Activated CD8-positive, alpha-beta memory T cell treated with anti-CD3 and anti-CD28 coated beads for 24 hours (primary cell): Measurements from ENCODE around the gene ABCB8.
"Not testable (repeated sequence)": the region's sequence is repeated elsewhere in the genome, so short reads cannot be mapped to it uniquely, and the experiment has no call there.

Source experiments
- DNase-seq: peaks from one replicate; pipeline ENCODE4 v3.0.0-alpha.2; 2020

The ABCB8 gene

DNA sequence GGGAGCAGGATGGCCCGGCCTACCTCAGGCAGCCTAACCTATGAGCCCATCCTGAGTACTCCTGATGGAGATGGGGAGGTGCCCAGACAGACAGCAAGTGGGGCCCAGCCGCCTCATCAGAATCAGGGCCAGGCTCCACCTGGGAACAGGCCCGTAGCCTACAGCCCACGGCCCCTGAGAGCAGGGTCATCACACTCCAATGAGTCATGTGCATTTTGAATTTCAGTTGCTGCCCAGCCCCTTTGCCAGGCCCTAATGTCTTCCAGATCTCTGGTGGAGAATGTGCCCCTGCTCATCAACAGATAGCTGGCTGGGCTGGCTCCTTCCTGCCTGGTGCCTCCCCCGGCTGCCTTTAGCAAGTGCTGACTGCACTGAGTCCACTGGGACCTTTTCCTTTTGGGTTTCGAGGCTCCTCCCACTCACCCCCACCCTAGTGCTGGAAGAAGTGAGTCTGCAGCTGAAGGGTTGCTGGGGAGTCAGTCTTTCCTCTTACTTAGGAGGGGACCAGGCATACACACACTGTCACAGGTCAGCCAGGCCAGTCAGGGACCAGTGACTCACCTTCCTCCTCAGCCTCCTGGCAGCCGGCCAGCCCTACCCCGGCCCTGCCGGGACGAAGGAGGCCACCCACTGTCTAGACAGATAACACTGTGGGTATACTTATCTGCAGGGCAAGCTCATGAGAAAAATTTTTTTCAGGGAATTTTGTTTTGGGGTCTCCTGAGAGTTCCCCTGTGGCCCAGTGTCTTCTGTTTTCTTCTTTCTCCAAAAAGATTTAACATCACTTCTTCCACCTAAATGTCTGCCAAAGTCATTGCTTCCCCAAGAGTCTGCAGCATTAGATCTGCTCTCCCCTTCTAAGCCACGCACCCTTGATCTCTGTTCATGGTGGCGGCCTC is 10.9 kb downstream of the ABCB8 start:
- DNase-seq = peak; percentile 87

DNA sequence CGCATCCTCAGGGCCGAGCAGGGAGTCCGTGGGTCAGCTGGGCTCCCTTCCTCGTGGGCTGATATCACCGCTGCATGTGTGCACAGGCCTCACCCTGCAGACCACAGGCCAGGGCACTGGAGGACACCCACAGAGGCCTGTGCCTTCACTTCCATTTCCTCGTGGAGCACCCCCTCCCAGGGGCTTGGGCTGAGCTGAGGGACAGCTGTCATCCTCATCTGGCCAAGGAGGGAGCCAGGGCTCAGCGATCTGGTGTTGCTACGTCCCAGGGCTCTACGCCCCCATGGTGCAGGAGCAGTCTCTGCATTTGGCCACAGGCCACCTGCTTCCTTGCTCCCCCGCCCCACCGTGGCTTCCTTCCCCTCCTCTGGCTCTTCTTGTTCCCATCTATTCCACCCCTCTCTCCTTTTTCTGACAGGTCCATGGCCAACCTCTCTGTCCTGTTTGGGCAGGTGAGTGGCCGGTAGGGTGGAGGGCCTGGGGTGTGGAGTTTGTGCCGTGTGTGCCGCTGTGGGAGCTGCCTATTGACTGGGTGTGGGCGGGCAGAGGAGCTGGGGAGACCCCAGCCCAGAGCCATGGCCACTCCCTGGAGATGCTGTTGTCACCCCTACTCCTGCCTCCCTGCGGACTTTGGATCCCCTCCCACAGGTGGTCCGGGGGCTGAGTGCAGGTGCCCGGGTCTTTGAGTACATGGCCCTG is 11.7 kb downstream of the ABCB8 start:
- peak; percentile 59 for DNase-seq

DNA sequence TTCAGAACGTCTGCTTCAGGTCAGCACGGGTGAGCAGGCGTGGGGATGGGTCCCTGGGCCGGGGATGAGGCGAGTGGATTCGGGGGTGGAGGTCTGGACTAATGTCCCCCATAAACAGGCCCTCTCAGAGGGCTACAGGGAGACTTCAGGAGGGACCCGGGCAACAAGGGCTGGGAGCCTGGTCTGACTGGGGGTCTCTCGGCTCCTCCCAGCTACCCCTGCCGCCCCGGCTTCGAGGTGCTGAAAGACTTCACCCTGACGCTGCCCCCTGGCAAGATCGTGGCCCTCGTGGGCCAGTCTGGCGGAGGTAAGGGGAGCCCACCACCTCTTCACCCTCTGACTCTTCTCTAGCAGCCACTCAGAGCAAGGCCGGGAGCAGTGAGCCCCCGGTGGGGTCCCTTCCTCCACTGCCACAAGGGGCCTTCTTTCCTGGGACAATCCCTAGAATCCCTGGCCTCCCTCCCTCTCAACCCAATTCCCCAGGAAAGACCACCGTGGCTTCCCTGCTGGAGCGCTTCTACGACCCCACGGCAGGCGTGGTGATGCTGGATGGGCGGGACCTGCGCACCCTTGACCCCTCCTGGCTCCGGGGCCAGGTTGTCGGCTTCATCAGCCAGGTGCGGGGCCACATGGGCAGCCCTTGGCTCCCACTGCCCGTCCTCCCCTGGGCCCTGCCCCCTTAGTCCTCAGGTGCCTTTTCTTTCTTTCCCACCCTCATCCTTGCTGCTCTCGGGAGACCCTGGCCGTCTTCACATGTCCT is 12.5 kb downstream of the ABCB8 start:
- DNase-seq = no peak

DNA sequence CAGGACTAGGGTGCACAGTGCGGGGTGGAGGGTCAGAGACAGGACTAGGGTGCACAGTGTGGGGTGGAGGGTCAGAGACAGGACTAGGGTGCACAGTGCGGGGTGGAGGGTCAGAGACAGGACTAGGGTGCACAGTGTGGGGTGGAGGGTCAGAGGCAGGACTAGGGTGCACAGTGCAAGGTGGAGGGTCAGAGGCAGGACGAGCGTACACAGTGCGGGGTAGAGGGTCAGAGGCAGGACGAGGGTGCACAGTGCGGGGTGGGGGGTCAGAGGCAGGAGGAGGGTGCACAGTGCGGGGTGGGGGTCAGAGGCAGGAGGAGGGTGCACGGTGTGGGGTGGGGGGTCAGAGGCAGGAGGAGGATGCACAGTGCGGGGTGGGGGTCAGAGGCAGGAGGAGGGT is 15.2 kb downstream of the ABCB8 start:
- not testable (repeated sequence) for DNase-seq

DNA sequence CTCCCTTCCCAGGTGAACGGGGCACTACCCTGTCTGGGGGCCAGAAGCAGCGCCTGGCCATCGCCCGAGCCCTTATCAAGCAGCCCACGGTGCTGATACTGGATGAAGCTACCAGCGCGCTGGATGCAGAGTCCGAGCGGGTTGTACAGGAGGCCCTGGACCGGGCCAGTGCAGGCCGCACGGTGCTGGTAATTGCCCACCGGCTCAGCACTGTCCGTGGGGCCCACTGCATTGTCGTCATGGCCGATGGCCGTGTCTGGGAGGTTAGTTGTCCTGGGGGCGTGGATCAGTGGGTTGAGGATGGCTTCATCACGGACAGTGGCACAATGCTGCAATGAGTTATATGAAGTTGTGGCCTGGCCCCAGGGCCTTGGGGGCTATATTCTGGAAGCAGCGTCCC is 15.7 kb downstream of the ABCB8 start:
- no peak for DNase-seq

DNA sequence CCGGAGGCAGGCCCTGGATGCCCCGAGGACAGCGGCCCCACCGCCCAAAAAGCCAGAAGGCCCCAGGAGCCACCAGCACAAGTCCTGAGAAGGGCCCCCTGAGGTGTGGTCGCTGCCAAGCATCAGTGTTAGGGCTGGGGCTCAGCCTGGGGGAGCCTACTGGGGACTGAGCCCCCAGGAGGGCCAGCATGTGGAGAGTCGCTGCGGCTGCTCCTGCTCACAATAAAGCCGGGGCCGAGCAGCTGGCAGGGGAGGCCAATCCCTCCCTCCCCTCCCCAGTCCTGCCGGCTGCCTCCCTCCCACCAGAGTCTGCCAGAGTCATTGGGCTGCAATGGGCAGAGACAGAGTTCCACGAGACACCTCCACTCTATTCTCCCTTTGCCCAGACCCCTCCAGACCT is 17.0 kb downstream of the ABCB8 start:
- DNase-seq = no peak

DNA sequence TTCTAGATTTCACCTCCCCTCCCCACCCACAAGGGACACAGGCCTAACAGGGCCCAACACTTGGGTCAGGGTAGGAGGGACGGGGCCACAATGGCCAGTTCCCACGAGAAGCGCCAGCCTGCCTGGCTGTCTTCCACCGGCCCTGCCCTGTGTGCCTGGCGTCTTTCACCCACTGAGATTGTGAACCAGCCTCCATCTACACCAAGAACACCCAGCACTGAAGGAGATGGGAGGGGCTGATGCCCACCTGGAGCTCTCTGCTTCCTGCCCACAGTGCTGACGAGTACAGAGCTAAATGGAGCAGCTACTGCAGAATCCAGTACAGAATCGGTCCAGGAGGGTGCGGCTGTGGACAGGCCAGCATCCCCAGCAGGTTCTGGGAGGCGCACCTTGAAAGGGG is 17.7 kb downstream of the ABCB8 start:
- no peak for DNase-seq

DNA sequence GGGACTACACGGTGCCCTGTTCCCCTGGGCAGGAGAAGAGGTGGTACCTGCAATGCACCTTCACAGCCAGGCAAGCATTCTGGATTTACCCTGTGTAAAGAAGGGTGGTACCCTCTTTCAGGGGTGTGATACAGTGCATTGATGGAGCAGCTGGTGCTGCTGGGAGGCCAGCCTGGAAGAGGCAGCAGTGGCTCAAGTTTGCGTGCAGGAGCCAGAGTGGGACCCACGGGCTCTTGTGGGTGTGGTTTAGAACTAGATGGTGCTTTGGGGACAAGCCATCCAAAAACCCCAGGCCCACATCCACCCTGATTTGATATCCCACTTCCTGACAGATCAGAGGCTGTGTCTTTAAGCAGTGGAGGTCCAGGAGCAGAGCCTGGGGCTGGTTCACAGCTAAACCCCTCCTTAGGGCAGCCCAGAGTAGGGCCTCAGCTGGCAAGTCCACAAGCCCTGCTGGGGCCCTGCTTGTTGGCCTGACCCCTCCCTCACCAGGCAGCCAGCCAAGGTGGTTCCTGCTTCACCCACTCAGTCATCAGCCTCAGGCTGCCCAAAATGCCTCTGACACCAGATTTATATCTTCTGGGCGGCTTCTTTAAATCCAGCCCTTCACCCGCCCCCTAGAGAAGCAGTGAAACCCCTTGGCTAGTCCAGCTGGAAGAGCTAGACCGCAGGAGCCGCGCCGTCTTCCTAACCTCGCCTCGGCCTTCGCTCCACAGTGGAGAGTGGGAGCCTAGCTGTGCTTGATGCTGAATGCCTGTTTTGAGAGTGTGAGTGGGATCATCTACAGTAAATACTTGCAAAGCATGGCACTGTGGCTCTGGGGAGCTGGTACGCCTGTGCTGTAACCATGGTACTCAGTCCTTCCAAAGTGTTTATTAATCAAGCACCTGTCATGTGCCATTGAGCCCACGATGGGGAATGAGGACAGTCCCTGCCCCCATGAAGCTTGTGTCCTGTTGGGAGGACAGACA is 18.6 kb downstream of the ABCB8 start:
- no peak for DNase-seq

- DNase-seq = no peak
Observed at GRCh38 chr7:151047976-151048815, 19.9 kb downstream of the ABCB8 start, which contains the start of gene ASIC3. ASIC3 (plus strand) TSS chr7:151048531; CDS start chr7:151048886, 355 bp downstream.

GRCh38 chr7:151048911-151049463 is 20.7 kb downstream of the ABCB8 start:
- no peak for DNase-seq

DNA sequence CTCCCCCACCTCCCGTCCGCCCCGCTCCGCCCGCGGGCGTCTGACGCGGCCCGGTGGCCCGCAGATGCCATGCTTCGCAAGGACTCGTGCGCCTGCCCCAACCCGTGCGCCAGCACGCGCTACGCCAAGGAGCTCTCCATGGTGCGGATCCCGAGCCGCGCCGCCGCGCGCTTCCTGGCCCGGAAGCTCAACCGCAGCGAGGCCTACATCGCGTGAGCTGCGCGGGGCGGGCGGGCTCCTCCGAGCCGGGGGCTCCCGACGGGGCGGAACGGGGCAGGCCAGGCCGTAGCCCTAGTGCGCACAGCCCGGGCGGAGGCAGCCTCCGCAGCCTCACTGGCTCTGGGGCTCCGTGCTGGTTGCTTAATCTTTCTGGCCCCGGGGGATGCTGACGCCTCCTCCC is 22.9 kb downstream of the ABCB8 start:
- peak; percentile 81 for DNase-seq

GRCh38 chr7:151053096-151053495 is 24.8 kb downstream of the ABCB8 start:
- no peak for DNase-seq

GRCh38 chr7:151053751-151054150 is 25.5 kb downstream of the ABCB8 start:
- DNase-seq = no peak

DNA sequence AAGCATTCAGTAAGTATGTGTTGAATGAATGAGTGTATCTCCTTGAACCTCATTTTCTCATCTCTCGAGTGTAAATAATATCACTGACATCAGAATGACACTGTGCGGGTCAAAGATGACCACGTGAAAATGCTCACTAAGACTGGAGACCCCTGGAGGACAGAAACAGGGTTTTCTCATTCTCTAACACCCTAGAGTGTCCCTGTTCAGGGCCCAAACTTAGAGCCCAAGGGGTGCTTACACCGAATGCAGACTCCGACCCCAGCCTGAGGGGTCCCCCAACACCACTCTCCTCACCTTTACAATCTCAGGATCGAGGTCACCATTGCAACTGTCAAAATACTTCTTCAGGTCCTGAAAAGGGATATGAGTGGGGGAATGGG is 28.0 kb downstream of the ABCB8 start:
- DNase-seq = no peak

GRCh38 chr7:151056666-151057505 is 28.6 kb downstream of the ABCB8 start:
- DNase-seq = no peak

DNA sequence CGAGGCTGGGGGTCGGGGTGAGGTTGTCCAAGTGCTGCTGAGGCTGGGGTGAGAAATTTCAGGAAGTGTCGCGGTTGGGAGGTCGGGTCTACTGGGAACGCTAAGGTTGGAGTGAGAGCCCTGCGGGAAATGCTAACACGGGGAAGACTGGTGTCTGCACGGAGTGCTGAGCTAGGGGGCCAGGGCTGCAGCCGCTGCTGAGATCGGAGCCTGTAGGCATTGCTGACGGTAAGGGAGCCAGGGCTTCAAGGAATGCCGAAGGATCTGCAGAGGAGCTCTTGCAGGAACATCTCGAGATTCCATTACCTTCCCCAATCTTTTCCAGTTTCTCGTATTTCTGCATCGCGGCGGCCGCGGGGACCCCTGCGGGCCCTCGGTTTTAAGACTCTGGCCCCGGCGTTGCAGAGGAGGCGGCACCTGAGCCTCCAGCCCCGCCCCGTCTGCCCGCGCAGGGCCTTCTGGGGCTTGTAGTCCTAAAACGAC is 29.3 kb downstream of the ABCB8 start, which contains the start of gene CDK5:
Gene CDK5, minus strand, starts transcription at position 392 of the 483 bp plus-strand sequence. Its CDS starts 49 bp downstream, at position 343.
- no peak for DNase-seq

GRCh38 chr7:151057989-151058780 is 29.9 kb downstream of the ABCB8 start:
- DNase-seq = peak; percentile 95

DNA sequence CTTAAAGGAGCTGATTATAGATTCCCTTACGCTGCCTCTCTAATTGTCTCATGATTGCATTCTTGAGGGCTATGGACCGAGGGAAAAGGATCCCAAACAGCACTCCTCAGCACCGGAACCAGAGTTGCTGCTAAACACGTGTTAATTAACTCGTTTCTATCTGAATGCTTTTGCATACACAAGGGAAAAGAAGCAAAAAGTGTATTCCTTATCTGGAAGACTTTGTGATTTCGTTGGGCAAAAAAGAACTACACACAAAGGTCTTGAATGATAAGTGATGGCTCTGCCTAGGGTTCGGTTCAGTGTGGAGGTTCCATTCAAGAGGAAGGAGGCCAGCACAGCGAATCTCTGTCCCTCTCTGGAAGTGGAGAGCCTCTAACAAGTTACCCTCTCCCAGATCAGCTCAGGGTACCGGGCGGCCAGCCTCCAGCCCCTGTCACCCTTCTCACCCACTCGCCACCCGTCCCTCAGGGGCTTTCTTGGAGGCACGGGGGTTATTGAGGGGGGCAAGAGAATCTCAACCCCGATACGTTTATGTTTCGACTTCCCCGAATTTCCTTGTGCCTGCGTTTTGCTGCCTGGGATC is 30.6 kb downstream of the ABCB8 start:
- no peak for DNase-seq
